ENCODE data around the gene RTL9. TPM values are rescaled to one million over a fixed set of nuclear protein-coding genes. Genes with fewer than 3 reads are reported as not detected.
"Not testable (repeated sequence)": the region's sequence is repeated elsewhere in the genome, so short reads cannot be mapped to it uniquely, and the experiment has no call there.

RTL9 gene
- total RNA-seq, 3 donors from 2014 or later = 0.06 TPM; not detected in 2

- intact Hi-C loops (cut with DNase I, micrococcal nuclease) = no loop called here
- Histone ChIP-seq H3K4me3 (no peak overlapping the region), H3K9me3 (no peaks in the 10 kb centered on the region), H3K36me3 (ENCODE audit: low read depth) (no peaks in the 10 kb centered on the region), H3K4me1 (ENCODE audit: low read depth) (no peaks in the 10 kb centered on the region)
- no peak for ATAC-seq
- no peak for TF ChIP-seq CTCF (IDR thresholded peaks at IDR 0.05)
- no peak for DNase-seq
These were observed 45.0 kb downstream of the RTL9 start for GRCh38 chrX:110403441-110404238.

DNA sequence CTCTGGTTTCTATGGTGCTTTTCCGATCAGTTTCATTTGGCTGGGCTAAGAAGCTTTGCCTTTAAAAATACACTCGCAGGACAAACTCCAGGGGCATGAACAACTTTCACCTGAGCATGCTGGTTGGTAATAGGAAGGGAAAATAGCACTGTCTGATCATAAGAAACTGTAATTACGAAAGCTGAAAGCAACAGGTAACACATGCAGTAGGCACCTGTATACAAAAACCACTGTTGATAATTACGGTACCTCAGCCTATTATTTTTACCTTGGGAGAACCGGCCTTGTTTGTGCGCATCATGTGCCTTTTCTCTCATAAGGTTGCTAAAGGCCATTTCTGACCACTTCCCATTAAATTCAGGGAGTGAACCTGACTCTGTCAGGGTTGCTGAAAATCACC is 45.7 kb downstream of the RTL9 start:
- Histone ChIP-seq H3K9me3 (no peaks in the 10 kb centered on the region), H3K4me3 (no peak overlapping the region), H3K4me1 (ENCODE audit: low read depth) (no peaks in the 10 kb centered on the region), H3K36me3 (ENCODE audit: low read depth) (no peaks in the 10 kb centered on the region)
- TF ChIP-seq CTCF (IDR thresholded peaks at IDR 0.05) = no peak
- intact Hi-C loops (cut with DNase I, micrococcal nuclease) = no loop called here
- no peak for DNase-seq
- ATAC-seq = no peak

DNA sequence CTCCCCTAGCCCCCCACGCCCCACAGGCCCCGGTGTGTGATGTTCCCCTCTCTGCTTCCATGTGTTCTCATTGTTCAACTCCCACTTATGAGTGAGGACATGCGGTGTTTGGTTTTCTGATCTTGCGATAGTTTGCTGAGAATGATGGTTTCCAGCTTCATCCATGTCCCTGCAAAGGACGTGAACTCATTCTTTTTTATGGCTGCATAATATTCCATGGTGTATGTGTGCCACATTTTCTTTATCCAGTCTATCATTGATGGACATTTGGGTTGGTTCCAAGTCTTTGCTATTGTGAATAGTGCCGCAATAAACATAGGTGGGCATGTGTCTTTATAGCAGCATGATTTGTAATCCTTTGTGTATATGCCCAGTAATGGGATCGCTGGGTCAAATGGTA is 47.6 kb downstream of the RTL9 start:
- H3K9me3 ChIP-seq; H3K4me1 ChIP-seq (ENCODE audit: low read depth); DNase-seq; ATAC-seq; H3K36me3 ChIP-seq (ENCODE audit: low read depth); H3K4me3 ChIP-seq: not testable (repeated sequence)
- intact Hi-C loops (cut with DNase I, micrococcal nuclease) = loop anchor here in 1 of 2 donors (5.0 kb wide), 1 partner anchor 244 kb away; no protein-coding TSS in a partner anchor

DNA sequence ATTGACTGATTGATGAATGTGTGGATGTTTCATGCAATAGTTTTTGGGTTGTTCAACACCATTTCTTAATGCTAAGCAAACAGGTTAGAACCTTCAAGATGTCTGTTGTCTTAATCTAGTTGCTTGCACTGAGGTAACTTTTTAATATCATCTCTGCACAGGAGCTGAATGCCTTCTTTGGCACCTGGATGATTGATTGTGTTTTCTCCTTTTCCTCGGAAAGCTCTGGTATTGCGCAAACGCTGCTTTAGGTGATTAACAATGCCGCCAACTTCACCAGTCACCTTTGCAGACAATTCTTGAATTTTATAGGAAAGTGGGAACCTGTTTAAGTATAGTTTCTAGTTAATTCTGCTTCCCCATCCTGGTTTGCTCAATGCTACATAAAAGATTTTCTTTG is 48.2 kb downstream of the RTL9 start:
- intact Hi-C loops (cut with DNase I, micrococcal nuclease) = loop anchor here in 1 of 2 donors (5.0 kb wide), 1 partner anchor 245 kb away; no protein-coding TSS in a partner anchor

GRCh38 chrX:110407910-110408545 is 49.4 kb downstream of the RTL9 start:
- intact Hi-C loops (cut with DNase I, micrococcal nuclease) = loop anchor here in 1 of 2 donors (5.0 kb wide), 1 partner anchor 246 kb away; no protein-coding TSS in a partner anchor
- ATAC-seq (peak; percentile 76), DNase-seq (peak in 1 of 3 donors; percentile 76)
- Histone ChIP-seq H3K4me1 (ENCODE audit: low read depth) (no peaks in the 10 kb centered on the region), H3K9me3 (no peaks in the 10 kb centered on the region), H3K36me3 (ENCODE audit: low read depth) (no peaks in the 10 kb centered on the region), H3K4me3 (no peak overlapping the region)
- no peak for TF ChIP-seq CTCF (IDR thresholded peaks at IDR 0.05)

More for the DNA sequence above, 48.2 kb downstream of the RTL9 start:
- Histone ChIP-seq H3K9me3 (no peaks in the 10 kb centered on the region), H3K4me3 (no peak overlapping the region), H3K36me3 (ENCODE audit: low read depth) (no peaks in the 10 kb centered on the region), H3K4me1 (ENCODE audit: low read depth) (no peaks in the 10 kb centered on the region)
- no peak for DNase-seq
- ATAC-seq = no peak
- no peak for TF ChIP-seq CTCF (IDR thresholded peaks at IDR 0.05)

Other genes with a start within 250 kb of the RTL9 start
- gene AMMECR1, start 40.8 kb upstream of the RTL9 start, total RNA-seq = 10 to 100 TPM in 1 of 3 donors, 1 to 10 TPM in 2; 4.1 to 10.7 (median 8.2) TPM